HCT116 (cell line): ENCODE measurements around the gene ACTL7A. TPM values are rescaled to one million over a fixed set of nuclear protein-coding genes. Genes with fewer than 3 reads are reported as not detected.

Source experiments
- ATAC-seq: fragments of 200-7000 bp; cut with Tn5 transposase; 2 replicates; pipeline ENCODE4 v1.9.1; 2020; ENCODE audit warnings: mild to moderate bottlenecking, moderate library complexity
- BruUV-seq: library from RNA; stranded (reverse); fragments of 400-500 nt; replicated peaks from 2 replicates; lab custom pipeline; 2021; lab: Mats Ljungman, UMichigan
- CTCF ChIA-PET: fragments of 300-600 bp; sonication (Branson Sonifier 250); formaldehyde crosslinking; loops from one replicate; lab custom pipeline; 2021; ENCODE audit warnings: antibody characterized with exemption; lab: Charles Lee
- POLR2A ChIA-PET: fragments of 300-600, 350-600 bp; sonication (Branson Sonifier 250); formaldehyde crosslinking; loops from one replicate; lab custom pipeline; 2021; ENCODE audit warnings: antibody characterized with exemption; lab: Charles Lee
- RAD21 ChIA-PET, 2 experiments: fragments of 300-600 bp; sonication (Branson Sonifier 250); formaldehyde crosslinking; loops; one replicate each; lab custom pipeline; 2023; ENCODE audit warnings: low total read pairs in 2 of 2; ENCODE audit not compliant: uncharacterized antibody in 2 of 2, unreplicated experiment in 2 of 2, low non-redundant PET in 1 of 2; lab: Charles Lee
- DNase-seq: peaks from one replicate; pipeline ENCODE4 v3.0.0-alpha.2; 2010; ENCODE audit warnings: low read depth, low spot score
- H2AFZ ChIP-seq: fragments of 200-600 bp; shearing (Covaris generic), sonication (generic); 2 replicates; pipeline ENCODE4 v1.6.1; 2017; ENCODE audit warnings: low read depth, mixed run types, mixed read lengths, antibody characterized with exemption, low read length; ENCODE audit not compliant: poor library complexity, severe bottlenecking
- H3K27ac ChIP-seq: 2 replicates; pipeline ENCODE4 v1.5.1; 2012; ENCODE audit warnings: low read depth, low read length
- H3K27me3 ChIP-seq: fragments of 200-600 bp; sonication (generic); 2 replicates; pipeline ENCODE4 v1.6.1; 2016; ENCODE audit warnings: mixed run types, low read length, mixed read lengths; ENCODE audit not compliant: insufficient read depth
- H3K36me3 ChIP-seq, 2 experiments: fragments of 200-500 bp in 1 of 2; fragments of 200-600 bp in 1 of 2; sonication (Bioruptor generic) in 1 of 2; sonication (generic) in 1 of 2; 2 replicates each; pipeline versions ENCODE4 v1.5.1 to v1.6.1; 2014 to 2016; ENCODE audit warnings: low read length in 2 of 2, inconsistent platforms in 1 of 2, mixed read lengths in 1 of 2, mixed run types in 1 of 2; ENCODE audit not compliant: insufficient read depth in 2 of 2, control insufficient read depth in 1 of 2
- H3K4me1 ChIP-seq, 2 experiments: fragments of 200-600 bp in 1 of 2; sonication (generic) in 1 of 2; 2 replicates each; pipeline versions ENCODE4 v1.5.1 to v1.6.1; 2012 to 2017; ENCODE audit warnings: low read length in 2 of 2, inconsistent platforms in 1 of 2, mild to moderate bottlenecking in 1 of 2, mixed read lengths in 1 of 2, mixed run types in 1 of 2, moderate library complexity in 1 of 2; ENCODE audit not compliant: insufficient read depth in 2 of 2, control insufficient read depth in 1 of 2
- H3K4me2 ChIP-seq: fragments of 200-600 bp; sonication (generic); 2 replicates; pipeline ENCODE4 v1.6.1; 2017; ENCODE audit warnings: mixed run types, low read length, mixed read lengths
- H3K4me3 ChIP-seq, 2 experiments: fragments of 200-600 bp in 1 of 2; sonication (generic) in 1 of 2; replicated peaks in 1 of 2; 2 replicates each; pipeline ENCODE4 v1.5.1; 2011 to 2016; ENCODE audit warnings: low read length in 2 of 2, control low read depth in 1 of 2, low read depth in 1 of 2, mild to moderate bottlenecking in 1 of 2, mixed read lengths in 1 of 2, mixed run types in 1 of 2
- H3K79me2 ChIP-seq: fragments of 200-600 bp; sonication (generic); 2 replicates; pipeline ENCODE4 v1.6.1; 2017; ENCODE audit warnings: mild to moderate bottlenecking, mixed run types, low read length, moderate library complexity, mixed read lengths; ENCODE audit not compliant: insufficient read depth
- H3K9ac ChIP-seq: fragments of 200-600 bp; sonication (generic); 2 replicates; pipeline ENCODE4 v1.6.1; 2016; ENCODE audit warnings: low read length, mixed read lengths
- H3K9me2 ChIP-seq: fragments of 200-600 bp; sonication (generic), shearing (Covaris generic); 2 replicates; pipeline ENCODE4 v1.6.1; 2017; ENCODE audit warnings: mixed run types, mild to moderate bottlenecking, moderate library complexity; ENCODE audit not compliant: insufficient read depth
- H3K9me3 ChIP-seq, 2 experiments: fragments of 200-500 bp in 1 of 2; fragments of 200-600 bp in 1 of 2; sonication (Bioruptor generic) in 1 of 2; sonication (generic) in 1 of 2; 2 replicates each; pipeline ENCODE4 v1.6.1; 2014 to 2017; ENCODE audit warnings: low read length in 2 of 2, mixed read lengths in 2 of 2, inconsistent platforms in 1 of 2, low read depth in 1 of 2, mild to moderate bottlenecking in 1 of 2, mixed run types in 1 of 2, moderate library complexity in 1 of 2; ENCODE audit not compliant: control insufficient read depth in 1 of 2, insufficient read depth in 1 of 2
- H4K20me1 ChIP-seq: fragments of 200-600 bp; sonication (generic), shearing (Covaris generic); 2 replicates; pipeline ENCODE4 v1.6.1; 2017; ENCODE audit warnings: mixed run types, mild to moderate bottlenecking, moderate library complexity; ENCODE audit not compliant: insufficient read depth
- CEBPB ChIP-seq: IDR thresholded peaks from 2 replicates; pipeline ENCODE4 v1.6.1; 2012; ENCODE audit warnings: low read depth
- ELF1 ChIP-seq: IDR thresholded peaks from 2 replicates; pipeline ENCODE4 v1.6.1; 2012; ENCODE audit warnings: low read depth, borderline replicate concordance
- FOSL1 ChIP-seq: IDR thresholded peaks from 2 replicates; pipeline ENCODE4 v1.6.1; 2012; ENCODE audit warnings: low read depth
- POLR2A ChIP-seq: IDR thresholded peaks from 2 replicates; pipeline ENCODE4 v1.7.0; 2011; ENCODE audit warnings: borderline replicate concordance; ENCODE audit not compliant: insufficient read depth, insufficient read length; ENCODE audit errors: extremely low read depth
- REST ChIP-seq: IDR thresholded peaks from 2 replicates; pipeline ENCODE4 v1.6.1; 2012; ENCODE audit warnings: low read depth
- TCF7L2 ChIP-seq: IDR thresholded peaks from 2 replicates; pipeline ENCODE4 v1.7.0; 2011; ENCODE audit warnings: borderline replicate concordance, inconsistent platforms; ENCODE audit not compliant: insufficient read depth, insufficient read length; ENCODE audit errors: extremely low read depth
- ZFX ChIP-seq: fragments of 450-650 bp; IDR thresholded peaks from 2 replicates; pipeline ENCODE4 v1.6.1; 2017
- ZNF274 ChIP-seq: fragments of 200-500 bp; sonication (Bioruptor generic); IDR thresholded peaks from 2 replicates; pipeline ENCODE4 v1.6.1; 2014; ENCODE audit warnings: mild to moderate bottlenecking, low read depth, low read length, inconsistent platforms
- intact Hi-C: fragments of 100-400 bp; cut with micrococcal nuclease; formaldehyde crosslinking; loops from 2 replicates; pipeline ENCODE4 v1.10.0; 2022
- total RNA-seq: library from RNA; stranded (reverse); gene quantifications from one replicate; pipeline ENCODE4 v1.2.1, GENCODE V29; 2021; ENCODE audit not compliant: unreplicated experiment

The ACTL7A gene
- total RNA-seq, 1 experiment from 2014 or later = not detected

- CTCF ChIA-PET = no interaction called here
- POLR2A ChIA-PET = no interaction called here
Measured at GRCh38 chr9:108894225-108894997, 32.3 kb downstream of the ACTL7A start.

More at GRCh38 chr9:108894225-108894997, 32.3 kb downstream of the ACTL7A start:
- Histone ChIP-seq H3K36me3 (peaks cover 36 to 48% of the 10 kb centered on the region in 2 experiments; a peak in 3 of 4 replicates), H3K27me3 (no peaks in the 10 kb centered on the region), H3K27ac (no peak overlapping the region), H3K4me2 (no peak overlapping the region), H3K9me2 (no peaks in the 10 kb centered on the region), H4K20me1 (no peaks in the 10 kb centered on the region), H3K4me1 (no peaks in the 10 kb centered on the region), H3K79me2 (no peaks in the 10 kb centered on the region), H3K9ac (no peak overlapping the region), H2AFZ (no peak overlapping the region), H3K9me3 (no peaks in the 10 kb centered on the region), H3K4me3 (no peak overlapping the region)
- intact Hi-C loops = no loop called here
- TF ChIP-seq ELF1 (no peak), FOSL1 (no peak), TCF7L2 (no peak), CEBPB (no peak), ZNF274 (no peak), POLR2A (no peak), REST (no peak), ZFX (no peak)
- no TSS peak for BruUV-seq
- RAD21 ChIA-PET = no interaction called here
- no peak for DNase-seq
- ATAC-seq = no peak
